Activated CD4-positive, alpha-beta T cell treated with anti-CD3 and anti-CD28 coated beads, Interleukin-10, Interleukin-2, amounts not matched to agents 100 ng/mL and 50 ng/mL, durations not matched to agents 16 hours and 8 hours (primary cell): Measurements from ENCODE around the gene ADAM17.
"Not testable (repeated sequence)": the region's sequence is repeated elsewhere in the genome, so short reads cannot be mapped to it uniquely, and the experiment has no call there.

Experiments
- DNase-seq: peaks from one replicate; pipeline ENCODE4 v3.0.0-alpha.2; 2020

ADAM17 gene

GRCh38 chr2:9518163-9518562 lies 37.5 kb downstream of the ADAM17 start:
- DNase-seq = no peak

GRCh38 chr2:9517118-9517782 lies 38.4 kb downstream of the ADAM17 start:
- DNase-seq = no peak

DNA sequence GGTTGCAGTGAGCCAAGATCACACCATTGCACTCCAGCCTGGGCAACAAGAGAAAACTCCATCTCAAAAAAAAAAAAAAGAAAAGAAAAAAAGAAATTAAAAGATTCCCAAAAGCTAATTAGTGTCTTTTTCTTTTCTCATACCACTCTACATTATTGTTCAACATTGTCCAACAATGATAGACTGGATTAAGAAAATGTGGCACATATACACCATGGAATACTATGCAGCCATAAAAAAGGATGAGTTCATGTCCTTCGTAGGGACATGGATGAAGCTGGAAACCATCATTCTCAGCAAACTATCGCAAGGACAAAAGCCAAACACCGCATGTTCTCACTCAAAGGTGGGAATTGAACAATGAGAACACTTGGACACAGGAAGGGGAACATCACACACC lies 41.7 kb downstream of the ADAM17 start:
- DNase-seq = not testable (repeated sequence)

DNA sequence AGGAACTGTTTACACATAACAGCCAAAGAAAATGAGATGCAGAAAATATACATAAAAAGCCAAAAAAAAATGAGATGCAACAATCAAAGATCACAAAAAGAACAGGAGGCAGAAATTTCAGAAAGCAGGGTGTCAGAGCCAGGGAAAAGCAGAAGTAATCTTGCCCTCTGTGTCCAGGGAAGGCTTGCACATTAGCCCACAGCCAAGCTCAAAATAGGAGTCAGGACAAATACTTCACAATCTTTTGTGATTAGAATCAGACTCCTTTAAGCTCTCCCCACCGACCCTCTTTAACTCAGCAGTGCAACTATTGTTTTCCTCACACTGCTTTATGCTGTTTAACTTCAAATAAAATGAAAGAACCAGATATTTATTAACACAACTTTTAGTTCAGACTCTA lies 46.7 kb downstream of the ADAM17 start:
- DNase-seq = no peak

- no peak for DNase-seq
Observed at GRCh38 chr2:9498210-9498609, 57.4 kb downstream of the ADAM17 start.

GRCh38 chr2:9497017-9497416 lies 58.6 kb downstream of the ADAM17 start:
- peak; percentile 34 for DNase-seq

- peak; percentile 37 for DNase-seq
Observed at GRCh38 chr2:9494081-9494480, 61.5 kb downstream of the ADAM17 start.

- DNase-seq = peak; percentile 46
Observed at GRCh38 chr2:9493478-9493877, 62.2 kb downstream of the ADAM17 start.

GRCh38 chr2:9492927-9493326 lies 62.7 kb downstream of the ADAM17 start:
- DNase-seq = no peak

GRCh38 chr2:9490789-9491188 lies 64.8 kb downstream of the ADAM17 start:
- no peak for DNase-seq

GRCh38 chr2:9488583-9489547 lies 66.8 kb downstream of the ADAM17 start:
- no peak for DNase-seq

DNA sequence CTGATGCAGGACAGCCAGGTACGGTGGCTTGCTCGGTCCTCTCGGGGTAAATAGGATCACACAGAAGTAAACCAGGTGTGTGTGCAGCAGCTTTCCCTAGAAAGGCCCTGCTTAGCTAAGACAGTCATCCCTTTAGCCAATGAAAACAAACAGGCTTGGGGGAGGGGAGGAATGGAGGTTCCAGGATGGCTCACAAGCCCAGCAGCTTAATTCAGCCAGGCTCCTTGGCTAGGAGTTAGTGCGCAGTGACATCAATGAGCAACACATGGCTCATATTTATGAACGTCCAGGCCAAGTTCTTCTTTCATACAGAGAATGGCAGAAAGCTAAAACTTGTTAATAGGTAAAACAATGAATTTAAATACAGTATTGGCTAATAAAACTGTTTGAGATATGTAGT lies 71.1 kb downstream of the ADAM17 start:
- no peak for DNase-seq

- DNase-seq = no peak
Observed at GRCh38 chr2:9483107-9483506, 72.5 kb downstream of the ADAM17 start.

DNA sequence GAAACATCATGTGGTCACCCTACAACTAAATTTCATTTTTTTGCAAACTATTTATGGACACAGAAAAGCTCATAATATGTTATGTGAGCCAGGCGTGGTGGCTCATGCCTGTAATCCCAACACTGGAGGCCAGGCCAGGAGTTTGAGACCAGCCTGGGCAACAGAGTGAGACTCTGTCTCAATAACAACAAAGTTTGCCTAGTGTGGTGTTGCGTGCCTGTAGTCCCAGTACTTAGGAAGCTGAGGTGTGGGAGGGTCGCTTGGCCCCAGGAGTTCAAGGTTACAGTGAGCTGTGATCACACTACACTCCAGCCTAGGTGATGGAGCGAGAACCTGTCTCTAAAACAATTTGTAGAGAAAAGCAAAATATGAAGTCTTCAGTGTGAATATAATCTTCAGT lies 75.5 kb downstream of the ADAM17 start:
- no peak for DNase-seq

- DNase-seq = no peak
Observed at GRCh38 chr2:9478526-9478925, 77.1 kb downstream of the ADAM17 start.

GRCh38 chr2:9477914-9478313 lies 77.7 kb downstream of the ADAM17 start:
- DNase-seq = peak; percentile 23

DNA sequence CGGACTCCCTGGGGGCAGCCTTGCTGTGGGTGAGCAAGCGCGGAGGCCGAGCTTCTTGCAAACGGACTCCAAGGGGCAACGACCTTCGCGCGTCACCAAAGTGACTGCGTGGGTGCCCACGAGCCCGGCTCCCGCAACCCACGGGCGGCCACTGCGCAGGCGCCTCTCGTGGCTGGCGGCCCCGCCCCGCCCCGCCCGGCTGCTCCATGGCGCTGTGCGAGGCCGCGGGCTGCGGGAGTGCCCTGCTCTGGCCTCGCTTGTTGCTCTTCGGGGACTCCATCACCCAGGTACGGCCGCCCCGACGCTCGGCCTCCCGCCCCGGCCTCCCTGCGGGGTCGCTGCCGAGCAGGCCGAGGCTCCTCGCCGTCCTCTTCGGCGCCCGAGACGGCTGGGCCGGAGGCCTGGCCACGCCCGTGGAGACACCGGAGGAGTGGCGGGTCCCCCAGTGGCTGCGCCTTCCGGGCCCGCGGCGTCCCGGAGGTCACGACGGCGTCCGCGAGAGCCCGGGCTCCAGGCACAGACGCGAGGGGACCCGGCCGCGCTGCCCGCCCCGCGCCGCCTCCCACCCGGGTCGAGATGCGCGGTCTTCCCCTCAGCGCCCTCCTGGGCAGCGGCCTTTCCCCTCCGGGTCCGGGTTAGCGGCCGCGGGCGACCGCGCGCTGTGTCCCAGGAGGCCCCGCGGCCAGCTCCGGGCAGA lies 81.1 kb downstream of the ADAM17 start, which contains the start of gene IAH1:
Gene IAH1 (plus strand): TSS at position 191 of the 697 bp plus-strand sequence. CDS start 16 bp downstream, at position 207.
- DNase-seq = peak; percentile 71

GRCh38 chr2:9473985-9474360 lies 81.7 kb downstream of the ADAM17 start:
- DNase-seq = peak; percentile 65

DNA sequence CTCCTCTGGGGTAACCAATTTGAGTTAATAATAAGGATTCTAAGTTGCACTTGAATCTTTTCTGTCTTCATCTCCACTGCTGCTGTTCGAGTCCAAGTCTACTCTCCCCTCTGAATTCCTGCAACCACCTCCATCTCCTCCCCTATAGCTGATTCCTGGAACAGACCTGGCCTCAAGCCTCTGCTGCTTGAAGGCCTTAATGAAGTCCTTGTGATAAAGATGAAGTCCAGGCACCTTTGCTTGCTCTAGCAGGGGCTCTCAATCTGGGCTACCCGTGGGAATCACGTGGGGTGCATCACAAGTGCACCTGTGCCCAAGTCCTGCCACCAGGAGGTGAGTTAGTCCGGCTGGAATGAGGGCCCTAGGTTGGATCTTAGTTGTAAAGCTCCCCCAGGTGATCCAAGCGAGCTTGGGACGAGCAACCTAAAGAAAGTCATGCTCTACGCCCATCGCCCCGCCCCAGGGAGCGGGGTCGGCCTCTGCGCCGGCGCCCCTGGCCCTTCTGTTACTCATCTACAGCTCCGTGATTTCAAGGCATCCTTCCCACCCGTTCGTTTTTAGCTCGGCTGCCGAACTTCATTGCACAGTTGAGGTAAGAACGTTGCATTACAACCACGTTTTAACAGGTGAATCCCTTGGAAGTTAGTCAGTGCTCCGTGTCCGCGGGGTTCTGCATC lies 82.2 kb downstream of the ADAM17 start:
- DNase-seq = peak; percentile 23

DNA sequence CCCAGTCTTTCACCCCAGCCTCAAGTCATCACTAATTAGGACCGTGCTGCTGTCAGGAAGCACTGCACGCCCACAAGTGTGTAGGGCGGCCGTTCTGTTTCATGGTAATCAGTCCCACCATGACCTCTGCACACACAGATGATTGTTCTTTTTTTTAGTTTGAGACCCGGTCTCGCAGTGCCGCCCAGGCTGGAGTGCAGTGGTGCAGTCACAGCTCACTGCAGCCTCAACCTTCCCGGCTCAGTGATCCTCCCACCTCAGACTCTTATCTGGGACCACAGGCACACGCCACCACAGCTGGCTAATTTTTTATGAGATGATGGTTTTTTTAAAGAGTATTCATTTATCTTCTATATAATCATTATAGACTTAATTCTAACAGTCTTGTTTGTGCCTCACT lies 83.1 kb downstream of the ADAM17 start:
- no peak for DNase-seq

- no peak for DNase-seq
Observed at GRCh38 chr2:9471206-9471605, 84.4 kb downstream of the ADAM17 start.

GRCh38 chr2:9467687-9468086 lies 87.9 kb downstream of the ADAM17 start:
- no peak for DNase-seq

DNA sequence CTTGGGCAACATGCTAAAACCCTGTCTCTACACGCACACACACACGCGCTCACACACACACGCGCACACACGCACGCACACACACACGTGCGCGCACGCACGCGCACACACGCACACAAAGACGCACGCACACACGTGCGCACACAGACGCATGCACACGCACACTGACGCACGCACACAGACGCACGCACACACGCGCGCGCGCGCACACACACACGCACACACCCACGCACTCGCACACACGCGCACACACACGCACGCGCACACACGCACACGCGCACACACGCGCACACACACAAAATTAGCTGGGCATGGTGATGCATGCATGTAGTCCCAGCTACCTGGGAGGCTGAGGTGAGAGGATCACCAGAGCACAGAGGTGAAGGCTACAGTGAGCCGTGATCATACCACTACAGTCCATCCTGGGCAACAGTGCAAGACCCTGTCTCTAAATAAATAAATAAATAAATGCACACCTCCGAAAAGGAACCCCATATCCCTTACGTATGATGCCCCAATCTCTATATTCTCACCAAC lies 89.4 kb downstream of the ADAM17 start:
- DNase-seq = no peak
